Vagina (tissue), 2 donors: ENCODE data around the gene HABP2. TPM values are rescaled to one million over a fixed set of nuclear protein-coding genes. Genes with fewer than 3 reads are reported as not detected.

ENCODE experiments used
- DNase-seq, 2 donors: peaks; one replicate each; pipeline ENCODE4 v3.0.0-alpha.2; 2017; ENCODE audit errors: extremely low spot score in 2 of 2
- H3K27ac ChIP-seq: fragments of 200-600 bp; sonication (generic); one replicate; pipeline ENCODE4 v1.5.1; 2019
- H3K27me3 ChIP-seq: fragments of 200-600 bp; sonication (generic); one replicate; pipeline ENCODE4 v1.5.1; 2019
- H3K36me3 ChIP-seq, 2 donors: fragments of 200-600 bp; sonication (generic); one replicate each; pipeline ENCODE4 v1.5.1; 2017 to 2019
- H3K4me1 ChIP-seq: fragments of 200-600 bp; sonication (generic); one replicate; pipeline ENCODE4 v1.5.1; 2019
- H3K4me3 ChIP-seq, 2 donors: fragments of 200-600 bp; sonication (generic); 1 replicate in 1 of 2; 2 replicates in 1 of 2; pipeline ENCODE4 v1.5.1; 2016 to 2019
- H3K9me3 ChIP-seq: fragments of 200-600 bp; sonication (generic); one replicate; pipeline ENCODE4 v1.5.1; 2019
- CTCF ChIP-seq, 3 experiments: fragments of 450-650 bp in 2 of 3; fragments of 200-600 bp in 1 of 3; sonication (generic) in 1 of 3; IDR thresholded peaks; one replicate each; pipeline ENCODE4 v1.5.1; 2017 to 2019; ENCODE audit warnings: antibody characterized with exemption in 3 of 3, mild to moderate bottlenecking in 2 of 3, moderate library complexity in 2 of 3
- POLR2A ChIP-seq, 2 donors: fragments of 450-650 bp; IDR thresholded peaks; one replicate each; pipeline ENCODE4 v1.6.1; 2017; ENCODE audit warnings: antibody characterized with exemption in 2 of 2, mild to moderate bottlenecking in 2 of 2, moderate library complexity in 2 of 2
- POLR2AphosphoS5 ChIP-seq, 2 donors: sonication (generic); formaldehyde crosslinking; IDR thresholded peaks; one replicate each; pipeline ENCODE4 v1.9.0; 2017; ENCODE audit warnings: antibody characterized with exemption in 2 of 2, mild to moderate bottlenecking in 2 of 2, low read depth in 1 of 2; ENCODE audit not compliant: insufficient read depth in 1 of 2
- intact Hi-C: fragments of 100-400 bp; cut with DNase I; formaldehyde crosslinking; loops from one replicate; pipeline ENCODE4 v1.15.1; 2023
- total RNA-seq: library from RNA; depleted of rRNA; stranded (reverse); fragments of >200 nt; gene quantifications from one replicate; pipeline ENCODE4 v1.2.3, GENCODE V29; 2016

The HABP2 gene
- total RNA-seq, 1 donor from 2014 or later = not detected

- Histone ChIP-seq H3K9me3 (no peaks in the 10 kb centered on the region), H3K4me3 (no peak overlapping the region), H3K27me3 (no peaks in the 10 kb centered on the region), H3K4me1 (peaks cover 12% of the 10 kb centered on the region), H3K36me3 (no peaks in the 10 kb centered on the region), H3K27ac (no peak overlapping the region)
- no peak for DNase-seq
- intact Hi-C loops = no loop called here
- TF ChIP-seq POLR2A (IDR thresholded peaks at IDR 0.05) (no peak), POLR2AphosphoS5 (IDR thresholded peaks at IDR 0.05; ENCODE audit: insufficient read depth in 1 of 2, low read depth in 1 of 2) (no peak), CTCF (IDR thresholded peaks at IDR 0.05) (no peak)
These were observed 2.9 kb downstream of the HABP2 start for GRCh38 chr10:113555751-113556150.

DNA sequence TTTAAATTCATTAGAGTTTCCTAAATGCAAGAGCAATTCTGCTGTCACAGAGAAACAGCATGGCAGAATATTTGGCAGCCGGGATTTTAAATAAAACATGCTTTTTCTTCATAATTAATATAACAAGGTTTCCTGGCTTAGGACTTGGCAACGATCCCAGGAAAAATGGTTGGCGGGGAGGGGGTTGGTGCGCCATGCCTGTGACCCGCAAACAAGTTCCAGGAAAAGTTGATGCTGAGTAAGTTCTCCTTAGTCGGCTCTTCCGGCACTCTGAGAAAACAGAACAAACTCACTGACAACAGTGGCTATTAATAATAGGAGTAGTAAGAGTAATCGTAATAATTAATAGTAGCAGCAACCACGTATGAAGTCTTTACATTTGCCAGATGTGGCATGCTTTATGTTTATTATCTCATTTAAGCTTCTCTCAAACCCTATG, 4.6 kb downstream of the HABP2 start:
- DNase-seq = no peak
- intact Hi-C loops = no loop called here
- Histone ChIP-seq H3K4me1 (peaks cover 11% of the 10 kb centered on the region), H3K27me3 (no peaks in the 10 kb centered on the region), H3K4me3 (no peak overlapping the region), H3K36me3 (no peaks in the 10 kb centered on the region), H3K27ac (no peak overlapping the region), H3K9me3 (no peaks in the 10 kb centered on the region)
- no peak for TF ChIP-seq POLR2A (IDR thresholded peaks at IDR 0.05)
- TF ChIP-seq CTCF (IDR thresholded peaks at IDR 0.05) = no peak
- TF ChIP-seq POLR2AphosphoS5 (IDR thresholded peaks at IDR 0.05; ENCODE audit: insufficient read depth in 1 of 2, low read depth in 1 of 2) = no peak

DNA sequence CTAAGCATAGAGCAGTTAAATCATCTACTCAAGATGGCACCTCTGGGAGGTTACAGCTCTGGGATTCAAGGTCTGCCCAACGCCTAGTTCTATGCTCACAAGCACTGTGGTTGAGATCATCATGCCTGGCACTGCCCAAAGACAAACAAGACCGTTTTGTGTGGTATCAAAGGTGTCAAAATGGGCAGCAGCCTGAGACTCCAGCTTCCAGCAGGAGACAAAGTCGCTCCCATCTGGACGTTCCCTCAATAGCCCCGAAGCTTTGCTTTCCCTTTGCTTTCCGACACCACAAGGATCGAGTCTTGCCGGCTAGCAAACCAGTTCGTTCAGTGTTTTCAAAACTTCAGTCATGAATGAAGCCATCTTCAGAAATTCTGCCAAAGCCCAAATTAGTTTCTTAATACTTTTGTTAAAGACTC, 5.1 kb downstream of the HABP2 start:
- intact Hi-C loops = no loop called here
- DNase-seq = no peak
- Histone ChIP-seq H3K27me3 (no peaks in the 10 kb centered on the region), H3K4me3 (no peak overlapping the region), H3K27ac (no peak overlapping the region), H3K4me1 (peaks cover 11% of the 10 kb centered on the region), H3K36me3 (no peaks in the 10 kb centered on the region), H3K9me3 (no peaks in the 10 kb centered on the region)
- TF ChIP-seq CTCF (IDR thresholded peaks at IDR 0.05) = no peak
- no peak for TF ChIP-seq POLR2AphosphoS5 (IDR thresholded peaks at IDR 0.05; ENCODE audit: insufficient read depth in 1 of 2, low read depth in 1 of 2)
- no peak for TF ChIP-seq POLR2A (IDR thresholded peaks at IDR 0.05)

- no peak overlapping the region for H3K27ac ChIP-seq
- H3K27me3 ChIP-seq = no peaks in the 10 kb centered on the region
- H3K4me1 ChIP-seq = peaks cover 11% of the 10 kb centered on the region
- no peak overlapping the region for H3K4me3 ChIP-seq
- no peaks in the 10 kb centered on the region for H3K36me3 ChIP-seq
- H3K9me3 ChIP-seq = no peaks in the 10 kb centered on the region
- intact Hi-C loops = no loop called here
- no peak for DNase-seq
- no peak for TF ChIP-seq POLR2A (IDR thresholded peaks at IDR 0.05)
- TF ChIP-seq POLR2AphosphoS5 (IDR thresholded peaks at IDR 0.05; ENCODE audit: insufficient read depth in 1 of 2, low read depth in 1 of 2) = no peak
- TF ChIP-seq CTCF (IDR thresholded peaks at IDR 0.05) = no peak
These were observed 7.2 kb downstream of the HABP2 start for GRCh38 chr10:113560071-113560470.

DNA sequence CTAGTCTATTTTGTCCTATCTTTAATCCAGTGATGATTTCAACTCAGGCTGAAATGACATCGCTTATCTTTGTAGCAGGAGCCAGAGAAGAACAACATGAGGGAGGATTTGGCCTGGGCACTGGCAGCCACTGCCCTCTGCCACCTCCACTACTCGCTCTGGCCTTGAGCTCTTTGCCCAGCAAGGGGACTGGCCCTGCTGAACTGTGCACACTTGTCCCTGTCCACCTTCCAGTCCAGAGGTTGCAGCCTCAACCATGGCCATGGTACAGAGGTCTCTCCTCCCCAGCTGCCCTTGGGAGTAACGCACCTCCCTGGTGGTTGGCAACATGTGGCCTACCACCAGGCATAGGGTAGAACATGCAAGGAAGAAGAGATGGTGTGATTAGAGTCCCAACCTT, 8.4 kb downstream of the HABP2 start:
- no peaks in the 10 kb centered on the region for H3K27me3 ChIP-seq
- no peak overlapping the region for H3K27ac ChIP-seq
- H3K9me3 ChIP-seq = no peaks in the 10 kb centered on the region
- intact Hi-C loops = no loop called here
- H3K36me3 ChIP-seq = no peaks in the 10 kb centered on the region
- no peak for TF ChIP-seq POLR2AphosphoS5 (IDR thresholded peaks at IDR 0.05; ENCODE audit: insufficient read depth in 1 of 2, low read depth in 1 of 2)
- no peak for TF ChIP-seq POLR2A (IDR thresholded peaks at IDR 0.05)
- no peak for TF ChIP-seq CTCF (IDR thresholded peaks at IDR 0.05)
- peaks cover 11% of the 10 kb centered on the region for H3K4me1 ChIP-seq
- no peak for DNase-seq
- no peak overlapping the region for H3K4me3 ChIP-seq
